HCT116 (cell line): Measurements from ENCODE around the gene KLHDC10. TPM values are rescaled to one million over a fixed set of nuclear protein-coding genes. Genes with fewer than 3 reads are reported as not detected.

Experiments used
- ATAC-seq: fragments of 200-7000 bp; cut with Tn5 transposase; 2 replicates; pipeline ENCODE4 v1.9.1; 2020; ENCODE audit warnings: mild to moderate bottlenecking, moderate library complexity
- BruUV-seq: library from RNA; stranded (reverse); fragments of 400-500 nt; replicated peaks from 2 replicates; lab custom pipeline; 2021; lab: Mats Ljungman, UMichigan
- CTCF ChIA-PET: fragments of 300-600 bp; sonication (Branson Sonifier 250); formaldehyde crosslinking; loops from one replicate; lab custom pipeline; 2021; ENCODE audit warnings: antibody characterized with exemption; lab: Charles Lee
- POLR2A ChIA-PET: fragments of 300-600, 350-600 bp; sonication (Branson Sonifier 250); formaldehyde crosslinking; loops from one replicate; lab custom pipeline; 2021; ENCODE audit warnings: antibody characterized with exemption; lab: Charles Lee
- RAD21 ChIA-PET, 2 experiments: fragments of 300-600 bp; sonication (Branson Sonifier 250); formaldehyde crosslinking; loops; one replicate each; lab custom pipeline; 2023; ENCODE audit warnings: low total read pairs in 2 of 2; ENCODE audit not compliant: uncharacterized antibody in 2 of 2, unreplicated experiment in 2 of 2, low non-redundant PET in 1 of 2; lab: Charles Lee
- DNase-seq: peaks from one replicate; pipeline ENCODE4 v3.0.0-alpha.2; 2010; ENCODE audit warnings: low read depth, low spot score
- H2AFZ ChIP-seq: fragments of 200-600 bp; shearing (Covaris generic), sonication (generic); 2 replicates; pipeline ENCODE4 v1.6.1; 2017; ENCODE audit warnings: low read depth, mixed run types, mixed read lengths, antibody characterized with exemption, low read length; ENCODE audit not compliant: poor library complexity, severe bottlenecking
- H3K27ac ChIP-seq: 2 replicates; pipeline ENCODE4 v1.5.1; 2012; ENCODE audit warnings: low read depth, low read length
- H3K27me3 ChIP-seq: fragments of 200-600 bp; sonication (generic); 2 replicates; pipeline ENCODE4 v1.6.1; 2016; ENCODE audit warnings: mixed run types, low read length, mixed read lengths; ENCODE audit not compliant: insufficient read depth
- H3K36me3 ChIP-seq, 2 experiments: fragments of 200-500 bp in 1 of 2; fragments of 200-600 bp in 1 of 2; sonication (Bioruptor generic) in 1 of 2; sonication (generic) in 1 of 2; 2 replicates each; pipeline versions ENCODE4 v1.5.1 to v1.6.1; 2014 to 2016; ENCODE audit warnings: low read length in 2 of 2, inconsistent platforms in 1 of 2, mixed read lengths in 1 of 2, mixed run types in 1 of 2; ENCODE audit not compliant: insufficient read depth in 2 of 2, control insufficient read depth in 1 of 2
- H3K4me1 ChIP-seq, 2 experiments: fragments of 200-600 bp in 1 of 2; sonication (generic) in 1 of 2; 2 replicates each; pipeline versions ENCODE4 v1.5.1 to v1.6.1; 2012 to 2017; ENCODE audit warnings: low read length in 2 of 2, inconsistent platforms in 1 of 2, mild to moderate bottlenecking in 1 of 2, mixed read lengths in 1 of 2, mixed run types in 1 of 2, moderate library complexity in 1 of 2; ENCODE audit not compliant: insufficient read depth in 2 of 2, control insufficient read depth in 1 of 2
- H3K4me2 ChIP-seq: fragments of 200-600 bp; sonication (generic); 2 replicates; pipeline ENCODE4 v1.6.1; 2017; ENCODE audit warnings: mixed run types, low read length, mixed read lengths
- H3K4me3 ChIP-seq, 2 experiments: fragments of 200-600 bp in 1 of 2; sonication (generic) in 1 of 2; replicated peaks in 1 of 2; 2 replicates each; pipeline ENCODE4 v1.5.1; 2011 to 2016; ENCODE audit warnings: low read length in 2 of 2, control low read depth in 1 of 2, low read depth in 1 of 2, mild to moderate bottlenecking in 1 of 2, mixed read lengths in 1 of 2, mixed run types in 1 of 2
- H3K79me2 ChIP-seq: fragments of 200-600 bp; sonication (generic); 2 replicates; pipeline ENCODE4 v1.6.1; 2017; ENCODE audit warnings: mild to moderate bottlenecking, mixed run types, low read length, moderate library complexity, mixed read lengths; ENCODE audit not compliant: insufficient read depth
- H3K9ac ChIP-seq: fragments of 200-600 bp; sonication (generic); 2 replicates; pipeline ENCODE4 v1.6.1; 2016; ENCODE audit warnings: low read length, mixed read lengths
- H3K9me2 ChIP-seq: fragments of 200-600 bp; sonication (generic), shearing (Covaris generic); 2 replicates; pipeline ENCODE4 v1.6.1; 2017; ENCODE audit warnings: mixed run types, mild to moderate bottlenecking, moderate library complexity; ENCODE audit not compliant: insufficient read depth
- H3K9me3 ChIP-seq, 2 experiments: fragments of 200-500 bp in 1 of 2; fragments of 200-600 bp in 1 of 2; sonication (Bioruptor generic) in 1 of 2; sonication (generic) in 1 of 2; 2 replicates each; pipeline ENCODE4 v1.6.1; 2014 to 2017; ENCODE audit warnings: low read length in 2 of 2, mixed read lengths in 2 of 2, inconsistent platforms in 1 of 2, low read depth in 1 of 2, mild to moderate bottlenecking in 1 of 2, mixed run types in 1 of 2, moderate library complexity in 1 of 2; ENCODE audit not compliant: control insufficient read depth in 1 of 2, insufficient read depth in 1 of 2
- H4K20me1 ChIP-seq: fragments of 200-600 bp; sonication (generic), shearing (Covaris generic); 2 replicates; pipeline ENCODE4 v1.6.1; 2017; ENCODE audit warnings: mixed run types, mild to moderate bottlenecking, moderate library complexity; ENCODE audit not compliant: insufficient read depth
- ELF1 ChIP-seq: IDR thresholded peaks from 2 replicates; pipeline ENCODE4 v1.6.1; 2012; ENCODE audit warnings: low read depth, borderline replicate concordance
- EZH2 ChIP-seq: fragments of 200-600 bp; sonication (generic); IDR thresholded peaks from 2 replicates; pipeline ENCODE4 v1.6.1; 2017; ENCODE audit warnings: antibody characterized with exemption, mixed run types
- POLR2A ChIP-seq: IDR thresholded peaks from 2 replicates; pipeline ENCODE4 v1.7.0; 2011; ENCODE audit warnings: borderline replicate concordance; ENCODE audit not compliant: insufficient read depth, insufficient read length; ENCODE audit errors: extremely low read depth
- RAD21 ChIP-seq: IDR thresholded peaks from 2 replicates; pipeline ENCODE4 v1.6.1; 2012; ENCODE audit warnings: low read depth, mild to moderate bottlenecking
- SIN3A ChIP-seq: IDR thresholded peaks from 2 replicates; pipeline ENCODE4 v1.6.1; 2012; ENCODE audit warnings: low read depth
- SP1 ChIP-seq: IDR thresholded peaks from 2 replicates; pipeline ENCODE4 v1.6.1; 2012; ENCODE audit warnings: low read depth
- YY1 ChIP-seq: IDR thresholded peaks from 2 replicates; pipeline ENCODE4 v1.6.1; 2011; ENCODE audit warnings: low read length, low read depth, moderate library complexity, mild to moderate bottlenecking; ENCODE audit not compliant: insufficient replicate concordance; ENCODE audit errors: extremely low read depth
- ZFX ChIP-seq: fragments of 450-650 bp; IDR thresholded peaks from 2 replicates; pipeline ENCODE4 v1.6.1; 2017
- ZNF274 ChIP-seq: fragments of 200-500 bp; sonication (Bioruptor generic); IDR thresholded peaks from 2 replicates; pipeline ENCODE4 v1.6.1; 2014; ENCODE audit warnings: mild to moderate bottlenecking, low read depth, low read length, inconsistent platforms
- intact Hi-C: fragments of 100-400 bp; cut with micrococcal nuclease; formaldehyde crosslinking; loops from 2 replicates; pipeline ENCODE4 v1.10.0; 2022
- total RNA-seq: library from RNA; stranded (reverse); gene quantifications from one replicate; pipeline ENCODE4 v1.2.1, GENCODE V29; 2021; ENCODE audit not compliant: unreplicated experiment
- TF ChIP-seq, protein P1 (sequence below): IDR thresholded peaks from 2 replicates; pipeline ENCODE4 v1.6.1; 2012; ENCODE audit warnings: low read depth
- TF ChIP-seq, protein P2 (sequence below): IDR thresholded peaks from 2 replicates; pipeline ENCODE4 v1.6.1; 2012

The KLHDC10 gene
- total RNA-seq, 1 experiment from 2014 or later = 25.8 TPM

DNA sequence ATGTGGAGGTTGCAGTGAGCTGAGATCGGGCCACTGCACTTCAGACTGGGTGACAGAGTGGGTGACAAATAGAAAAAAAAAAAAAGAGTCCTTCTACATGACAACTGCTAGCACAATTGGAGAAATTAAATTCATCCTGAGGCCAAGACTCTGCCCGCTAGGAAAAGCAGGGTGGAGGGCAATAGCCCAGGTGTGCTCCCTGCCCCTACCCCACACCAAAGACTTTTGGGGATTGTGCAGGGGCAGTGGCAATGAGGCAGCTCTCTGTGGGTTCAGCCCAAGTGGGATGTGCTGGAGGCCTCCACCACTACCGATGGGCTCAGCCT is 73.6 kb downstream of the KLHDC10 start:
- Histone ChIP-seq H4K20me1 (no peaks in the 10 kb centered on the region), H3K4me2 (peak overlapping the region; percentile 64), H2AFZ (no peak overlapping the region), H3K27me3 (no peaks in the 10 kb centered on the region), H3K4me3 (no peak overlapping the region; a peak in 1 of 4 replicates), H3K9ac (peak overlapping the region; percentile 29), H3K36me3 (no peaks in the 10 kb centered on the region), H3K27ac (peak overlapping the region; percentile 72), H3K9me2 (no peaks in the 10 kb centered on the region), H3K79me2 (no peaks in the 10 kb centered on the region), H3K4me1 (peaks cover 18 to 30% of the 10 kb centered on the region in 2 experiments), H3K9me3 (no peaks in the 10 kb centered on the region)
- ATAC-seq (no peak), DNase-seq (no peak)
- intact Hi-C loops = no loop called here
- ChIA-PET CTCF (no interaction called here), RAD21 (no interaction called here), POLR2A (no interaction called here)
- BruUV-seq = no TSS peak
- TF ChIP-seq SP1 = no peak
- TF ChIP-seq ZFX = no peak
- no peak for TF ChIP-seq YY1
- TF ChIP-seq ELF1 = no peak
- no peak for TF ChIP-seq ZNF274
- TF ChIP-seq SIN3A = no peak
- no peak for TF ChIP-seq POLR2A
- no peak for TF ChIP-seq RAD21
- TF ChIP-seq, protein P1, sequence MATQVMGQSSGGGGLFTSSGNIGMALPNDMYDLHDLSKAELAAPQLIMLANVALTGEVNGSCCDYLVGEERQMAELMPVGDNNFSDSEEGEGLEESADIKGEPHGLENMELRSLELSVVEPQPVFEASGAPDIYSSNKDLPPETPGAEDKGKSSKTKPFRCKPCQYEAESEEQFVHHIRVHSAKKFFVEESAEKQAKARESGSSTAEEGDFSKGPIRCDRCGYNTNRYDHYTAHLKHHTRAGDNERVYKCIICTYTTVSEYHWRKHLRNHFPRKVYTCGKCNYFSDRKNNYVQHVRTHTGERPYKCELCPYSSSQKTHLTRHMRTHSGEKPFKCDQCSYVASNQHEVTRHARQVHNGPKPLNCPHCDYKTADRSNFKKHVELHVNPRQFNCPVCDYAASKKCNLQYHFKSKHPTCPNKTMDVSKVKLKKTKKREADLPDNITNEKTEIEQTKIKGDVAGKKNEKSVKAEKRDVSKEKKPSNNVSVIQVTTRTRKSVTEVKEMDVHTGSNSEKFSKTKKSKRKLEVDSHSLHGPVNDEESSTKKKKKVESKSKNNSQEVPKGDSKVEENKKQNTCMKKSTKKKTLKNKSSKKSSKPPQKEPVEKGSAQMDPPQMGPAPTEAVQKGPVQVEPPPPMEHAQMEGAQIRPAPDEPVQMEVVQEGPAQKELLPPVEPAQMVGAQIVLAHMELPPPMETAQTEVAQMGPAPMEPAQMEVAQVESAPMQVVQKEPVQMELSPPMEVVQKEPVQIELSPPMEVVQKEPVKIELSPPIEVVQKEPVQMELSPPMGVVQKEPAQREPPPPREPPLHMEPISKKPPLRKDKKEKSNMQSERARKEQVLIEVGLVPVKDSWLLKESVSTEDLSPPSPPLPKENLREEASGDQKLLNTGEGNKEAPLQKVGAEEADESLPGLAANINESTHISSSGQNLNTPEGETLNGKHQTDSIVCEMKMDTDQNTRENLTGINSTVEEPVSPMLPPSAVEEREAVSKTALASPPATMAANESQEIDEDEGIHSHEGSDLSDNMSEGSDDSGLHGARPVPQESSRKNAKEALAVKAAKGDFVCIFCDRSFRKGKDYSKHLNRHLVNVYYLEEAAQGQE = no peak
- no peak for TF ChIP-seq EZH2
- TF ChIP-seq, protein P2, sequence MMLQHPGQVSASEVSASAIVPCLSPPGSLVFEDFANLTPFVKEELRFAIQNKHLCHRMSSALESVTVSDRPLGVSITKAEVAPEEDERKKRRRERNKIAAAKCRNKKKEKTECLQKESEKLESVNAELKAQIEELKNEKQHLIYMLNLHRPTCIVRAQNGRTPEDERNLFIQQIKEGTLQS = no peak
- TF ChIP-seq, all 23 proteins: peak for 0
